Omental fat pad (tissue), 4 donors: ENCODE data around the gene SIX3. TPM values are rescaled to one million over a fixed set of nuclear protein-coding genes. Genes with fewer than 3 reads are reported as not detected.

Experiments used
- ATAC-seq: fragments of 150-250 bp; one replicate; pipeline ENCODE4 v1.9.1; 2016; ENCODE audit warnings: mild to moderate bottlenecking, moderate library complexity; ENCODE audit not compliant: low FRiP score
- DNase-seq: peaks from one replicate; pipeline ENCODE4 v3.0.0-alpha.2; 2019; ENCODE audit warnings: low spot score
- CTCF ChIP-seq, 3 donors: fragments of 450-650 bp; IDR thresholded peaks; one replicate each; pipeline ENCODE4 v1.5.1; 2016 to 2017; ENCODE audit warnings: antibody characterized with exemption in 3 of 3, mild to moderate bottlenecking in 3 of 3, moderate library complexity in 2 of 3
- total RNA-seq, 4 donors: library from RNA; depleted of rRNA; stranded (reverse); fragments of >200 nt; gene quantifications; one replicate each; pipeline ENCODE4 v1.1.0, GENCODE V29; 2016

The SIX3 gene
- total RNA-seq, 4 donors from 2014 or later: not detected

GRCh38 chr2:44953499-44953883, 12.0 kb downstream of the SIX3 start:
- ATAC-seq: no peak
- no peak for DNase-seq
- no peak for TF ChIP-seq CTCF (IDR thresholded peaks at IDR 0.05)

- ATAC-seq (no peak), DNase-seq (no peak)
- TF ChIP-seq CTCF (IDR thresholded peaks at IDR 0.05): no peak
These were observed 13.0 kb downstream of the SIX3 start for GRCh38 chr2:44954447-44954888.

- DNase-seq (no peak), ATAC-seq (no peak)
- no peak for TF ChIP-seq CTCF (IDR thresholded peaks at IDR 0.05)
These were observed 13.5 kb downstream of the SIX3 start for GRCh38 chr2:44954889-44955592.

GRCh38 chr2:44955593-44956392, 14.3 kb downstream of the SIX3 start:
- DNase-seq (peak; percentile 40), ATAC-seq (peak; percentile 74)
- TF ChIP-seq CTCF (IDR thresholded peaks at IDR 0.05): peak in 2 of 3 donors; percentile 19 to 45

DNA sequence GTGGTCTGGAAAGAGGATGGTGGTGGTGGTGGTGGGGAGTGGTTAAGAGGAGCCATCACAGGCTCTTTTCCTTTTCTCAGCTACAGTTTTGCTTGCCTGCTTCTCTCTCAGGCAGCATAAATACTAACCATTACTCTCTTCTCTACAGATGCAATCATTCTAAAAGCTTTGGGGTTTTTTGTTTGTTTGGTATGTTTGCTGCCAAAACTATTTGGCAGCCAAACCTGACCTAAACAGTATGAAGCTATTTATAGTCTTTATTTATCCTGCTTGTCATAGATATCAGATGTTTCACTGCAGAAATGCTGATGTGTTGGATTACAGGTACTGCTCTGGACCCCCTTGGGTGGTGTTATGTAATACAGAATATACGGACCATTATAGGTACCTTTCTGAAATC, 15.3 kb downstream of the SIX3 start:
- no peak for TF ChIP-seq CTCF (IDR thresholded peaks at IDR 0.05)
- no peak for ATAC-seq
- no peak for DNase-seq

DNA sequence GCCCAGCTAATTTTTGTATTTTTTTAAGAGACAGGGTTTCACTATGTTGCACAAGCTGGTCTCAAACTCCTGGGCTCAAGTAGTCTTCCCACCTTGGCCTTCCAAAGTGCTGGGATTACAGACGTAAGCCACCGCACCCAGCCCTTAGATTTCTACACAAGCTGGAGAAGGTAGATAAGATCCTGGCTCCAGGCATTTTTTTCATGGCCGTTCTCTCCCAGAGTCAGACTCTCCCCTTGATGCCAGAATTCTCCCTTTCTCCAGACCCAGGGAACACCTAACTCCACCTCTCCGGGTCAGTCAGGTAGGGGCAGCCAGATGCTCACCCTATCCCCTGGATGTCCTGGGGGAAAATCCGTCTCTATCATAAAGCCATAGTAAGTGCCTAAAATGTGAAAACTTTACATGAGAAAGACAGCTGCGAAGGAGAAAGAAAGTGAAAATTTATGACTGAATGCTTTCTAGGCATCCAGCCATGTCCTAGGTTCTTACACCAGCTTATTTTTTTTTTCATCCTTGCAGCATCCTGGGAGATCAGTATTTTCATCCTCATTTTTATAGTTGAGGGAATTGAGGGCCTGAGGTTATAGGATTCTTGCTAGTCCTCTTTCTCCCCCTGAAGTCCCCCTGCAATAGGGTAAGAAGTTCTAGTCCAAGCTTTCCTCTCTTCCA, 16.3 kb downstream of the SIX3 start:
- DNase-seq: no peak
- no peak for TF ChIP-seq CTCF (IDR thresholded peaks at IDR 0.05)
- ATAC-seq: no peak
